Inferior parietal cortex (tissue), 1 donor: ENCODE measurements around the gene BAG5.

ENCODE experiments used
- DNase-seq: peaks from one replicate; pipeline ENCODE4 v3.0.0-alpha.2; 2016; ENCODE audit errors: extremely low spot score

The BAG5 gene

GRCh38 chr14:103546652-103547454 lies 15.6 kb downstream of the BAG5 start:
- DNase-seq = peak; percentile 77

DNA sequence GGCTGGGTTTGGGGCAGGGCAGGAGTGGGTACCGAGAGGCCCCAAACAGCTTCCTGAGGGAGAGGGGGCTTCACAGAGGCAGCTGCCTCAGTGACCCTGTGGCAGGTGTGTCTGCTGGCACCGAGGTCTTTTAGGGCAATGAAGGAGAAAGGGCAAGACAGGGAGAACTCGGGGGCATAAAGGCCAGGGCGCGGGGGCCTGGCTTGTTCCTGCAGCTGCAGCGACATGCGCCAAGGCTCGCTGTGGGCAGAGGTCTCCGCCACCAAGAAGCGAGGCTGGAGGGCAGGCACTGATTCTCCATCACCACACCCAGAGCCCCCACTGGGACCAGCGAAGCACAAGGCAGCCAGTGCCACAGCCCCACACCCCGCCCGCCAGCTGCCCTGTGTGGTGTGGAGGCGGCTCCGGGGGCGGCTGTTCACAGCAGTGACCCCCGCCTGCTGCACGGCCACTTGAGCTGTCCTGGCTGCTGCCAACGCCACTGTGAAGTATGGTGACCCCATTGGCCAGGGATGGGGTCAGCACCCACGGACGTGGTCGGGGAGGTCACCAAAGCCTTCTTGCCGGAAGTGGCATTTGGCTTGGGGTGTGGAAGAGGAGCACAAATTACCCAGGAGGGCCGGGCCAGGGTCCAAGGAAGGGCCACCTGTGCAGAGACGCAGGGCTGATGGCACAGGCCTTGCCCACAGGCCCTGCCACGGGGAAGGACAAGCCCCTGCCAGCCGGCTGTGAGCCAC lies 16.4 kb downstream of the BAG5 start:
- DNase-seq = no peak

- DNase-seq = no peak
Measured at GRCh38 chr14:103545219-103545914, 17.1 kb downstream of the BAG5 start.

GRCh38 chr14:103544388-103545218 lies 17.9 kb downstream of the BAG5 start:
- peak; percentile 74 for DNase-seq

DNA sequence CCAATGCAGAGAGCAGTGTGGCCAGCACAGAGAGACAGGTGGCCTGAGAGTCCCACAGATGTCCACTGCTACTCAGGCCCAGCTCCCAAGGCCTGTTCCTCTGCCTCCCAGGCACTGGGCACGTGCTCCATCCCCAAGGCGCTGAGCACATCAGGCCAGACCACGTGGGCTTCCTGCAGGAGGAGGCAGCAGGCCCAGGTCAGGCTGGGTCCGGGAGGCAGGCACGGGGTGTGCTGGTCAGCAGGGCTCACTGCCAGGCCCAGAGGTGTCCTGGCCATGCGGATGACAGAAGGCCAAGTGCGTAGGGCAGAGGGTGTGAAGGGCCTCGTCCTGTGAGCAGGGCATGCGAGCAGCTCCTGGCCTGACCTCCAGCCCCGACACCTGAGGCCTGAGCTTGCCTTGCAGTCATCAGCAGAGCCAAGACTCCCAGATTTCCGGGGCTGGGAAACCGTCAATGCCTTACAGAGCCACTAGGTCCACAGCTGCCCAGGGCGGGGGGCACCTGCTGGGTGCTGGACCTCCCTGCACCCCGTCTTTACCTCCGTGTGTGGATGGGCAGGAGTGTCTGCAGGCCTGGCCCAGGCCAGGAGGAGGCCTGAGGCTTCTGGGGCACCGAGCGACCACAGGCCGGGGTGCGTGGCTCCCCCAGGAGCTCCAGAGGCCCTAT lies 18.6 kb downstream of the BAG5 start:
- DNase-seq = no peak

DNA sequence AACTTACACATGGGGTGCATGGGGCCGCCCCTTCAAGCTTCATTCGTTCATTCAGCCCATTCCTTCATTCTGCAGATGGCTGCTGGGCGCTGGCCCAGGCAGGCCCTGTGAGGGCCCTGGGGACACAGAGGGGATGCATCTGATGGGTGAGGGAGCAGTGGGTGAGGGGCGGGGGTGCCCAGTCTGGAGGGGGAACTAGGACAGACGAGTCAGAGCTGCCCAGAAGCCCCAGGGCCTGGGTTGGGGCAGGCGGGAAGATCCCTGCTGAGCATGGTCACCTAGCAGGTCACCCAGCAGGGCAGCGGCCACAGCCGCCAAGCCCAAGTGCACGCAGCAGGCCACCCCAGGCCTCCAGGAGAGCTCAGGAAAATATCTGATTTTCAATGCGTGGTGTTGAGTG lies 19.3 kb downstream of the BAG5 start:
- no peak for DNase-seq

GRCh38 chr14:103542605-103543088 lies 19.8 kb downstream of the BAG5 start:
- DNase-seq = peak; percentile 77

DNA sequence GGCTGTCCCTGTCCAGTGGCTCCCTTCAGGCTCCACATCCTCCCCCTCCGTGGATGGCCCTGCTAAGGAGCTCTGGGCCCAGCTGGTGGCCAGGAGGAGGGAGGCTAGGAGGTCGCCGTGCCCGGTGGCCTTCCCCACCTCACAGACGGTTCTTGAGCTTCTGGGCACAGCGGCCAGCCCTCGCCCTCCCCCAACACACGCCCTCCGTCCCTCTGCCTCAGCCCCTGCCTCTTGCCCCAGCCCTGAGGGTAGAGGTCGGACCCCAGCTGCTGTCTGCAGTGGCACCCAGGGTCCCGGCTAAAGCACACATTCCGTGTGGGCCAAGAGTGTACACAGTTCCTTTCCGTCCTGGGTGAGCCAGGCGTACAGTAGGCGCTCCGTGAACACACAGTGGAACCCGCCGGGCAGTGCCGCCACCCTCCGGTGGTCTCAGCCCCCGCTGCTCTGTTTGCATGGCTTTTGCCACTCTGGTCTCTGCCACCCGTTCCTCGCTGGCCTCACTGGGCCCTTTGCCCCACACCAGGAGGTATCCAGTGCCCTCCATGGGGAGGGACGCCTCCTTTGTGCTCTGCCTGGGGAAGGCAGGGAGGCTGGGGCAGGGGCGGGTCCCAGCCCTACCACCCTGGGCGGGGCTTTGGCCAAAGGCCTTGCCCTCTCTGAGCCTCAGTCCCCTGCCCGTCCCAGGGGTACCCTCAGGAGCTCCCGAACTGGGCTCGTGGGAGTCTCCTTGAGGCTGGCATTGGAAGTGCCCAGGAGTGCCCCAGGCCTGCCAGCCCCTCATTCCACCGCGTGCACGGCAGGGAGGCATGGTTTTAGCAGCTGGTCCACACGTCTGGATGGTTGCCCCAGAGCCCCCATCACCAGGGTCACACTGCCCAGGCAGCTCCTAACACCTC lies 20.5 kb downstream of the BAG5 start:
- DNase-seq = no peak

DNA sequence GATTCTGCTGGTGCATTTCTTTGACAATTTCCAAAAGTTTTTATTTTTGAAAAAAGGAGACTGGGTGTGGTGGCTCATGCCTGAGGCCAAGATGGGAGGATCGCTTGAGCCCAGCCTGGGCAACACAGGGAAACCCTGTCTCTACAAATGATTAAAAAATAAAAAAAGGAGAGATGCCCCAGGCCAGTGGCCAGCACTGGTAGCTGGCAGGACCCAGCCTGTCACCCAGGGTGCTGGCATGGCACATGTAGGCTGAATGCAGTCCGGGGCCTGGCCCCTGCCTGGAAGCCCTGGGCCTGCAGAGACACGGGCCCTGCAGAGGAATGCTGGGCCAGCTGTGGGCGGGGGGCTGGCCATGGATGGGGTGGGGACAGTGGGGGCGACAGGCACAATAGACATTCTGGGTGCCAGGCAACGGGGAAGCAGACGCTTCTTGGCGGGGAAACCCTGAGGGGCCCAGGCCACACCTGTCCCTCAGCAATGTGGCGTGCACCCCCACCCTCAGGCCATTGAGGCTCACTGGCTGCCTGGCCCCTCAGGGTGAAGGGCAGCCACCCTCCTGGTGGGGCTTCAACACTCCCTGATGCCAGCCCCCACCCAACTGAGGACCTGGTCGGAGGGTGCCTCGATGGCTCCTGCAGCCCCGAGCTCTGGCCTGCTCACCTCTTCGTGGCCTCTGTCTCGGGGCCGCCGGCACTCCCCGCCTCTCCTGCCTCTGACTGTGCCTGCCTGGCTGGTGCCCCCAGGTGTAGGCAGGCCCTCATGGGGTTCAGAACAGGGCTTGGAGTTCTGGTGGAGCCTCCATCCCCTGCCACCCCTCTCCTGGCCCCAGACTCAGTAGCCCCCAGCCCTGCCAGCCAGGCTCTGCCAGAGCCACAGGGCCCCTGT lies 21.4 kb downstream of the BAG5 start:
- no peak for DNase-seq

GRCh38 chr14:103539056-103539825 lies 23.2 kb downstream of the BAG5 start:
- DNase-seq = no peak

DNA sequence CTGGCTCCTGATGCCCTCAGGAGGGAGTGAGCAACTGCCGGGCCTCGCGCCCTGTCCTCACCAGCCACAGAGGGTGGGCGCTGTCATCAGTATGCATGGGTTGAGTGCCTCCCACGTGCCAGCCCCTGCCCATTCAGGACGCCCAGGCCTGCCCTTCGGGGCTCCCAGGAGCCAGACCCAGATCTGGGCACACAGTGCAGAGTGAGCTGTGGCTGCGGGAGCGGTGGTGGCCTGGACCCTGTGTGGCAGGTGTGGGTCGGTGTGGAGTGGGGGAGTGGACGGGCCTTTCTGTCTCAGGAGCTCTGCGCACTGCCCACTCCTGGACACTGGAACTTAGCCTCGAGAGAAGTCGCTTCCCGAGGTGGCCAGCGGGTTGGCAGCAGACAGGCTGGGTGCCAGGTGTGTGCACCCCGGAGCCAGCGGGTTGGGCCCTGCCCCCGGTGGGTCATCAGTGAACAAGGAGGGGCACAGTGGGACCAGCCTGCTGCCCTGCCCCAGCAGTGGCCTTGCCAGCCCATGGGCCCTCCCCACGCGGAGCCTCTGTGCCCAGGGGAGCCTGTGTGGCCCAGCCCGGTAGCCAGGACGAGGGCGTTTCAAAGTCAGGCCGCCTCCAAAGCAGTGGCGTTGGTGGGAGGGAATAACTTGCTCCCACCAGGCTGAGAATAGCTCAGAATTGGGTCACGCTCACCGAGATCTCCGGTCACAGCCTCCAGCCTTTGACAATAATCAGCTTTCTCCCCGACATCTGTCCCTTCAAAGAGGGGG lies 24.0 kb downstream of the BAG5 start:
- no peak for DNase-seq

- DNase-seq = no peak
Measured at GRCh38 chr14:103537175-103537990, 25.1 kb downstream of the BAG5 start.

DNA sequence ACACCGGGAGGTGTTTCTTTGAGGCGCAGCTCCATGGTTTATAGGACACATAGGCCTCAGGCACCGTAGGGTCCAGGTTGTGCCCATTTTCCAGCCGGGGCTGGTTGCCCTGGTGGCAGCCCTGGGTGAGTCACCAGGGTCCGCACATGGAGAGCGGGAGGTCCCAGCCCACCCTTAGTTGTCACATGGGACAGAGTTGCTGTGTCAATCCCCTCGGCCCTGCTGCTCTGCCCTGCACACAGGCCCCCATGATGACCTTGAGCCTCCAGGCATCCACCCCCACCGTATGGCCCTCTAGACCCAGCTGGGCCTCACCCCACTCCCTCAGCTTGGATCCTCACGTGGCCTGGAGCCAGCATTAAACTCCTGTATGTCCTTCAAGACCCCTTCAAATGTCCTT lies 25.8 kb downstream of the BAG5 start:
- no peak for DNase-seq

GRCh38 chr14:103535891-103536565 lies 26.4 kb downstream of the BAG5 start:
- no peak for DNase-seq

GRCh38 chr14:103535081-103535890 lies 27.2 kb downstream of the BAG5 start:
- no peak for DNase-seq
